ENCODE results near the gene SAMD4B.

The SAMD4B gene

DNA sequence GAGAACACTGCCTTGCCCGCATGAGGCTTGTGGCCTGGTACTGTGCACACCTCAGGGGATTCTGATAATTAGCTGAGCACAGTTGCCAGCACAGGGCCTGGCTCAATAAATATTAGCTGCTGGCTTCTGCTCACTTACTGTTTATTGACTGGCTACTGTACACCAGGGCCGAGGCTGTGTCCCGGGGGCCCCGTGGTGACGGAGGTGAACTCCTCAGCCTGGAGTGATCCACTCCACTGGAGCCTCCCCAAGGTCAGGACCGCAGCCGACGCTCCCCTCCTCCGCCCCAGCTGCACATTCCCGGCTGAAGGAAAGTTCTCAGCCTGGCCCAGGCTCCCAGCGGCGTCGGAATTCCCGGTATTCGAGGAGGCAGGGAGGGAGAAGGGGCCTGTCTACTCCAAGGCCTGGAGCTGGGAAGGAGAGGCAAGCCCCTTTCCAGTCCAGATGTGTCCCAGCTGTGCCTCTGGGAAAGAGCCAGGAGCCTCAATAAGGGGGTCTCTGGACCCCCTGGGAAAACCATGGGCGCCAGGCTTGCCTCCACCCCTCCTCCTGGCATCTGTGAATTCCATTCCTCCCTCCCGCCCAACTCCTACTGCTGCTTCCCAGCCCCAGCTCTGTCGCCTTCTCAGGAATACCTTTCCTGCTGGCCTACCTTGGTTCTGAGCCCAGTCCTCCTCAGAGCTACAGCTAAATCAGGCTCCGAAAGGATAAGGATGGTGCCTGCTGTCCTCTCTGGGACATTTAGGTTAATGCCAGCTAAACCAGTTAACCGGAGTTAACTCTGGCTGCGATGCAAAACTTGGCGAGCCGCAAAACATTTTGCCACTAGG, 86.3 kb downstream of the SAMD4B start:
- DNase-seq (ENCODE audit: extremely low read depth, low read depth), result no peak
- TF ChIP-seq, protein P1, sequence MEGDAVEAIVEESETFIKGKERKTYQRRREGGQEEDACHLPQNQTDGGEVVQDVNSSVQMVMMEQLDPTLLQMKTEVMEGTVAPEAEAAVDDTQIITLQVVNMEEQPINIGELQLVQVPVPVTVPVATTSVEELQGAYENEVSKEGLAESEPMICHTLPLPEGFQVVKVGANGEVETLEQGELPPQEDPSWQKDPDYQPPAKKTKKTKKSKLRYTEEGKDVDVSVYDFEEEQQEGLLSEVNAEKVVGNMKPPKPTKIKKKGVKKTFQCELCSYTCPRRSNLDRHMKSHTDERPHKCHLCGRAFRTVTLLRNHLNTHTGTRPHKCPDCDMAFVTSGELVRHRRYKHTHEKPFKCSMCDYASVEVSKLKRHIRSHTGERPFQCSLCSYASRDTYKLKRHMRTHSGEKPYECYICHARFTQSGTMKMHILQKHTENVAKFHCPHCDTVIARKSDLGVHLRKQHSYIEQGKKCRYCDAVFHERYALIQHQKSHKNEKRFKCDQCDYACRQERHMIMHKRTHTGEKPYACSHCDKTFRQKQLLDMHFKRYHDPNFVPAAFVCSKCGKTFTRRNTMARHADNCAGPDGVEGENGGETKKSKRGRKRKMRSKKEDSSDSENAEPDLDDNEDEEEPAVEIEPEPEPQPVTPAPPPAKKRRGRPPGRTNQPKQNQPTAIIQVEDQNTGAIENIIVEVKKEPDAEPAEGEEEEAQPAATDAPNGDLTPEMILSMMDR (IDR thresholded peaks at IDR 0.05; ENCODE audit: low read depth, low read length), result no peak

DNA sequence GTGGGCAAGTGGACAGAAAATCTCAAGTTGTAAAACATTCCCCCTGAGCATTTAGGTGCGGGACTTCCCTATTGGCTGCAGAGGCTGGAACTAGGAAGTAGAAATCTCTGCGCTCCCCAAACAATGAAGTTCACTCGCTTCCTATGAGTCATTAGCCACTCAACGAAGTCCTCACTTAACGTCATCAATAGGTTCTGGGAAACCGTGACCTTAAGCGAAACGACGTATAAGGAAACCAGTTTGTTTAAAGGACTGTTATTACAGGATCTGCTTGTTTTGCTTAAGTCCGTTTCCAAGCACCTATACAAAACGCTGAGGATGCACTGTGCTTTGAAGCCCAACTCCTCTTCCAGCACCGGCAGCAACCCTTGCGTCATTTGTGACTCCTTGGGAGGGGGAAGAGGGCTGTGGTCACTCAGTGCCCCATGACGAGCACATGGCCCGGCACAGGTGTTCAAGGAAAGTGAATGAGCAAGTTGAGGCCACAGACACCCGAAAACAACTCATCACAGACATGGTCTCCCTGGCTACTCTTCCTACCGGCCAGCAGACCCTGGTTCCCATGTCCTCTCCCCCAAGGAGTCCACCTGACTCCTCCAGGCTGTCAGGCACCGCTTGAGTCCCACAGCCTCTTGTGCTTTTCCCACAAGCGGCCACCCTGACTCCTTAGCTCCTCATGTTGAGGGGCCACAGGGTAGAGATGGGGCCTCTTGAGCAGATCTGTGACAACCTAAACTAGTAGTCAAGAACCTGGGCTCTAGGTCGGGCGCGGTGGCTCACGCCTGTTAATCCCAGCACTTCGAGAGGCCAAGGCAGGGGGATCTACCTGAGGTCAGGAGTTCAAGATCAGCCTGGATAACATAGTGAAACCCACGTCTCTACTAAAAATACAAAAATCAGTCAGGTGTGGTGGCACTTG, 88.7 kb downstream of the SAMD4B start:
- no peak for DNase-seq (ENCODE audit: extremely low read depth, low read depth)
- TF ChIP-seq, protein P1 (IDR thresholded peaks at IDR 0.05; ENCODE audit: low read depth, low read length), result no peak

DNA sequence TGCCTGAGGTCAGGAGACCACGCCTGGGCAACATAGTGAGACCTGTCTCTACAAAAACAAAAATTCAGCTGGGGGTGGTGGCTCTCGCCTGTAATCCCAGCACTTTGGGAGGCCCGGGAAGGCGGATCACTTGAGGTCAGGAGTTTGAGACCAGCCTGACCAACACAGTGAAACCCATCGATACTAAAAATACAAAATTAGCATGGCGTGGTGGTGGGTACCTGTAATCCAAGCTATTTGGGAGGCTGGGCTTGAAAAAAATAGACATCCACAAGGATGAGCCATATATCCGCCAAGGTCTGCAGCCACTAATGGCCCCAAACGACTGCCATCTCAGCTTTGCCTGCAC, 90.4 kb downstream of the SAMD4B start:
- no peak for DNase-seq (ENCODE audit: extremely low read depth, low read depth)
- TF ChIP-seq, protein P1 (IDR thresholded peaks at IDR 0.05; ENCODE audit: low read depth, low read length), result no peak

DNA sequence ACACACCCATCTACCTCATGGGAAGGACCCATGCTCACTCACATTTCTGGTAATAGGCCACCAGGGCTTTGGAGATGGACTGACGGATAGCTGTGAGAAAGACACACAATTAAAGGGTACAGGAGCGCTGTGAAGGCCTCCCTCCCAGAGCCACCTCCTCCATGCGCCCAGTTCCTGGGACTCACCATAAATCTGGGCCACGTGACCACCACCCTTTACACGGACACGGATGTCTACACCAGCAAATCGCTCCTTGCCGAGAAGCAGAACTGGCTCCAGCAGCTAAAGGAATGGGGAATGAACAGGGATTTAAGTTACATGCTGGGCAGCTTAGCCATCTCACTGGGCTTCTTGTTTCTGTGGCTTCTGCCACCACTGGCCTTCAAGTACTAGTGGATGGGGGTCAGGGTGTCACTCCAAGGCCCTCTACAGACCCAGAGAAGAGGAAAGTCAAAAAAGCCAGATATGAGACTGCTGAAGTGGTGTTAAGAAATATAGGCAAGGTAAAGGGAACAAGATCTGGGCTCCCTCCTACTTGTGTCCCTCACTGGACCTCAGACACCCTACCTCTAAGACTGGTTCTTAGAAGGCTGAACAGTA, 91.4 kb downstream of the SAMD4B start:
- DNase-seq (ENCODE audit: extremely low read depth, low read depth), result no peak
- TF ChIP-seq, protein P1 (IDR thresholded peaks at IDR 0.05; ENCODE audit: low read depth, low read length), result no peak

DNA sequence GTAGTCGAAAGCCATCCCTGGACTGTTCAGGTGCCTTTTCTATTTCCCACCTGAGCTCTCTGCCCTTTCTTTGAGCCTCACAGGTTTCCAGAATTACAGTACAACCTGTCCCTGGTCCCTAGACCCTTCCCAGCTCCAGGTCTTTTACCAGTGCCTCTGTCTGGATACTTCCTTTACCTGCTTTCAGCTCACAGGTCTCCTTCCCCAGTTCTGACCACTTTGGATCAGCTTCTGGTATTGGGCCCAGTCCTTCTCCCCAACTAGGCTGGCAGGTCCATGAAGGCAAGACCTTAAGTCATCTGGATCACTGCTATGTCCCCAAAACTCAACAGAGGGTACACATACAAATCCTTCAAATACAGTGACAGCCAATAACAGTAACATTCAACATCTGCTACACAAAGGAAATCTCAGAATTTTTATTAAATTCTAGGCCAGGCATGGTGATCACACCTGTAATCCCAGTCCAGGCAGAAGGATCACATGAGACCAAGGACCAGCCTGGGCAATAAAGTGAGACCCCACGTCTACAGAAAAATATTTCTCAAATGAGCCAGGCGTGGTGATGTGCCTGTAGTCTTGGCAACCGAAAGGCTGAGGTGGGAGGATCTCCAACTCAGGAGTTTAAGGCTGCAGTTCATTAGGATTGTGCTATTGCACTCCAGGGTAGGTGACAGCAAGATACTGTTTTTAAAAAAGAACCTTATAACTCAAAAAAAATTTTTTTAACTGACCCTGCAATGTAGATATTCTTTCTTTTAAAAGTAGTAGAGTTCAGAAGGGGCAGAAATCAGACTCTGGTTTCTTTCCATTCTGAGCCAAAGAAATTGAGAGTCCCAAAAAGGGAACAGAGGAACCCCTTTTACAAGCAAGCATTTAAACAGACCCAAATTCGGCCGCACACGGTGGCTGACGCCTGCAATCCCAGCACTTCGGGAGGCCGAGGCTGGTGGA, 92.2 kb downstream of the SAMD4B start:
- TF ChIP-seq, protein P1 (IDR thresholded peaks at IDR 0.05; ENCODE audit: low read depth, low read length), result no peak
- no peak for DNase-seq (ENCODE audit: extremely low read depth, low read depth)
